C4-2B (cell line): Measurements from ENCODE around the gene WBP1L.

Experiments used
- ZFX ChIP-seq: fragments of 450-650 bp; IDR thresholded peaks from 2 replicates; pipeline ENCODE4 v1.6.1; 2017
- TF ChIP-seq, protein P1 (sequence below): fragments of 450-650 bp; conservative IDR thresholded peaks from 2 replicates; pipeline ENCODE4 v1.5.1; 2017; ENCODE audit warnings: mild to moderate bottlenecking

- TF ChIP-seq, protein P1, sequence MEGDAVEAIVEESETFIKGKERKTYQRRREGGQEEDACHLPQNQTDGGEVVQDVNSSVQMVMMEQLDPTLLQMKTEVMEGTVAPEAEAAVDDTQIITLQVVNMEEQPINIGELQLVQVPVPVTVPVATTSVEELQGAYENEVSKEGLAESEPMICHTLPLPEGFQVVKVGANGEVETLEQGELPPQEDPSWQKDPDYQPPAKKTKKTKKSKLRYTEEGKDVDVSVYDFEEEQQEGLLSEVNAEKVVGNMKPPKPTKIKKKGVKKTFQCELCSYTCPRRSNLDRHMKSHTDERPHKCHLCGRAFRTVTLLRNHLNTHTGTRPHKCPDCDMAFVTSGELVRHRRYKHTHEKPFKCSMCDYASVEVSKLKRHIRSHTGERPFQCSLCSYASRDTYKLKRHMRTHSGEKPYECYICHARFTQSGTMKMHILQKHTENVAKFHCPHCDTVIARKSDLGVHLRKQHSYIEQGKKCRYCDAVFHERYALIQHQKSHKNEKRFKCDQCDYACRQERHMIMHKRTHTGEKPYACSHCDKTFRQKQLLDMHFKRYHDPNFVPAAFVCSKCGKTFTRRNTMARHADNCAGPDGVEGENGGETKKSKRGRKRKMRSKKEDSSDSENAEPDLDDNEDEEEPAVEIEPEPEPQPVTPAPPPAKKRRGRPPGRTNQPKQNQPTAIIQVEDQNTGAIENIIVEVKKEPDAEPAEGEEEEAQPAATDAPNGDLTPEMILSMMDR, result no peak
- no peak for TF ChIP-seq ZFX
Measured at GRCh38 chr10:102741726-102742237, 2.0 kb upstream of the WBP1L start.
